Tibial nerve (tissue), 4 donors: Measurements from ENCODE around the gene CNTN5. TPM values are rescaled to one million over a fixed set of nuclear protein-coding genes. Genes with fewer than 3 reads are reported as not detected.

Experiments
- DNase-seq, 2 donors: peaks; one replicate each; pipeline ENCODE4 v3.0.0-alpha.2; 2019; ENCODE audit warnings: low spot score in 2 of 2
- H3K27ac ChIP-seq, 4 donors: fragments of 200-600 bp; sonication (generic) in 3 of 4; one replicate each; pipeline ENCODE4 v1.5.1; 2017 to 2019; ENCODE audit warnings: mild to moderate bottlenecking in 1 of 4
- H3K27me3 ChIP-seq, 2 donors: fragments of 200-600 bp; sonication (generic) in 1 of 2; one replicate each; pipeline versions ENCODE4 v1.5.1 to v1.6.0; 2017 to 2019
- H3K36me3 ChIP-seq, 3 donors: fragments of 200-600 bp; sonication (generic); one replicate each; pipeline ENCODE4 v1.5.1; 2018 to 2019
- H3K4me1 ChIP-seq, 4 donors: fragments of 200-600 bp; sonication (generic) in 3 of 4; one replicate each; pipeline ENCODE4 v1.5.1; 2017 to 2019
- H3K4me3 ChIP-seq, 4 donors: fragments of 200-600 bp; sonication (generic) in 3 of 4; one replicate each; pipeline ENCODE4 v1.5.1; 2017 to 2019; ENCODE audit warnings: mild to moderate bottlenecking in 1 of 4, moderate library complexity in 1 of 4
- H3K9me3 ChIP-seq, 4 donors: fragments of 200-600 bp; sonication (generic) in 3 of 4; one replicate each; pipeline ENCODE4 v1.5.1; 2017 to 2019
- EP300 ChIP-seq, 2 donors: sonication (generic); formaldehyde crosslinking; IDR thresholded peaks; one replicate each; pipeline ENCODE4 v1.6.1; 2017; ENCODE audit warnings: antibody characterized with exemption in 2 of 2, mild to moderate bottlenecking in 1 of 2
- POLR2A ChIP-seq, 2 donors: fragments of 450-650 bp; IDR thresholded peaks; one replicate each; pipeline ENCODE4 v1.6.1; 2017; ENCODE audit warnings: antibody characterized with exemption in 2 of 2, mild to moderate bottlenecking in 2 of 2, moderate library complexity in 2 of 2
- WGBS, 2 donors: methylation state at CpG; one replicate each; pipeline ENCODE4 v1.1.5; 2018; 5-methylcytosine and 5-hydroxymethylcytosine counted together
- total RNA-seq, 4 donors: library from RNA; depleted of rRNA; stranded (reverse); fragments of >200 nt; gene quantifications; one replicate each; pipeline ENCODE4 v1.1.0, GENCODE V29; 2016
- TF ChIP-seq, protein P1 (sequence below), 5 experiments: fragments of 200-600 bp in 3 of 5; fragments of 450-650 bp in 2 of 5; sonication (generic) in 3 of 5; IDR thresholded peaks; one replicate each; pipeline ENCODE4 v1.5.1; 2016 to 2019; ENCODE audit warnings: antibody characterized with exemption in 5 of 5, mild to moderate bottlenecking in 3 of 5, moderate library complexity in 2 of 5

CNTN5 gene
- total RNA-seq, 4 donors from 2014 or later = under 0.01 to 0.22 TPM; not detected in 2

DNA sequence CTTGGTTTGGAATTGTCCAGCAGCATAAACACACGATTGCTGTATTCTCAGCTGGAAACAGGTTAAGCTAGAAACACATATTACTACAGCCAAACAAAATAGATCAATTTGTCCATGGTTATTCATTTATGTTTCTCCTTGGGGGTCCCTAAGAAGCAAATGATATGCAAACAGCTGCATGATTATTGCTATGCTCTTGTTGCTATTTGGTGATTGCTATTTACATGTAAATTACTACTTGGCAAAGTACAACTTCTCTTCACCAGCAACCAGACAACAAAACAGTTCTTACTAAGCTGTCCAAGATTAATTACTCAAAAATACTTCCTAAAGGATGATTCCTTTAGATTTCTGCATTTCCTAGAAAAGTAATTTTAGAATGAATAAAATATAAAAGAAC is 1098.4 kb downstream of the CNTN5 start:
- WGBS, 2 donors = 49 to 53% methylated on average over 1 of the region's 1 CpG
- H3K36me3 ChIP-seq = no peaks in the 10 kb centered on the region
- TF ChIP-seq, protein P1, sequence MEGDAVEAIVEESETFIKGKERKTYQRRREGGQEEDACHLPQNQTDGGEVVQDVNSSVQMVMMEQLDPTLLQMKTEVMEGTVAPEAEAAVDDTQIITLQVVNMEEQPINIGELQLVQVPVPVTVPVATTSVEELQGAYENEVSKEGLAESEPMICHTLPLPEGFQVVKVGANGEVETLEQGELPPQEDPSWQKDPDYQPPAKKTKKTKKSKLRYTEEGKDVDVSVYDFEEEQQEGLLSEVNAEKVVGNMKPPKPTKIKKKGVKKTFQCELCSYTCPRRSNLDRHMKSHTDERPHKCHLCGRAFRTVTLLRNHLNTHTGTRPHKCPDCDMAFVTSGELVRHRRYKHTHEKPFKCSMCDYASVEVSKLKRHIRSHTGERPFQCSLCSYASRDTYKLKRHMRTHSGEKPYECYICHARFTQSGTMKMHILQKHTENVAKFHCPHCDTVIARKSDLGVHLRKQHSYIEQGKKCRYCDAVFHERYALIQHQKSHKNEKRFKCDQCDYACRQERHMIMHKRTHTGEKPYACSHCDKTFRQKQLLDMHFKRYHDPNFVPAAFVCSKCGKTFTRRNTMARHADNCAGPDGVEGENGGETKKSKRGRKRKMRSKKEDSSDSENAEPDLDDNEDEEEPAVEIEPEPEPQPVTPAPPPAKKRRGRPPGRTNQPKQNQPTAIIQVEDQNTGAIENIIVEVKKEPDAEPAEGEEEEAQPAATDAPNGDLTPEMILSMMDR (IDR thresholded peaks at IDR 0.05) = no peak
- TF ChIP-seq POLR2A (IDR thresholded peaks at IDR 0.05) (no peak), EP300 (IDR thresholded peaks at IDR 0.05) (no peak)

DNA sequence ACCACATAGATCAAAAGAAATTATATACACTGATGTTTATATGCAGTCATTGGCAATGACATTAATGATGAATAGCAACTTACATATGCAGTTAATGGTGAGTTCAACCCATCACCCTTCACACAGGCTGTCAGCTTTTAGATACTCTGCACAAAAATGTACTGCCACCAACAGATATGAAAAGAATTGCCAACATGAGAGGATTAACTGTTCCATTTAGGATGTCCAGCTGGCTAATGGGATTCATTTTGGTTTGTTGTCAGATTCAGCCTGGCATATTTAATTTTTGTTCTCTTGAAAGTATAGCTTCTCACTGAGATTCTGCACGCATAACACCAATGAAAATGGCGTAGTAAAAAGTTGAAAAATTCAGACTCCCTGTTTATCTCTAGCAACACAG is 1112.4 kb downstream of the CNTN5 start:
- Histone ChIP-seq H3K27me3 (no peaks in the 10 kb centered on the region), H3K4me3 (no peak overlapping the region), H3K27ac (no peak overlapping the region), H3K4me1 (no peaks in the 10 kb centered on the region), H3K9me3 (no peaks in the 10 kb centered on the region), H3K36me3 (no peaks in the 10 kb centered on the region)
- TF ChIP-seq POLR2A (IDR thresholded peaks at IDR 0.05) = no peak
- no peak for TF ChIP-seq EP300 (IDR thresholded peaks at IDR 0.05)
- TF ChIP-seq, protein P1 (IDR thresholded peaks at IDR 0.05) = no peak
- DNase-seq = no peak
- 98 to 99% methylated on average over 2 of the region's 2 CpGs for WGBS, 2 donors

More for the DNA sequence above, 1098.4 kb downstream of the CNTN5 start:
- Histone ChIP-seq H3K27me3 (no peaks in the 10 kb centered on the region), H3K27ac (no peak overlapping the region), H3K4me1 (no peaks in the 10 kb centered on the region), H3K4me3 (no peak overlapping the region), H3K9me3 (no peaks in the 10 kb centered on the region)
- no peak for DNase-seq

DNA sequence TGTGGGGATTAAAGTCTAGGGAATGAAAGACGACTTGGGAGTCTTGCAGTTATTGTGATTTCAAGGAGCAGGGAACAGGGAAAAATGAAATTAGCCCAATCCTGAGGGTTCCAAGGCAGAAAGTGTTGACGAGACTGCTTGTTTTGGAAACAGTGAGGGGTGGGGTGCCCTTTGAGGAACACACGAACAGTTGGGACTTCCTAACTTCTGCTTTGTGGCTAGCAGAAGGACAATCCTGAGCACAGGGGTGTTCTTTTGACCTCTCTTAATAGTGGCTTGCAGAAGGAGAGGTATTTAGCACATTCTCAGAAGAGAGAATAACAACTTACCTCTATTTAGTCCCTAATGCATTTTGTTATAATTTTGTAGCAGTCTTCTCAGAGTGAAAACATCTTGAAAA is 1120.5 kb downstream of the CNTN5 start:
- whole genome bisulfite sequencing, 2 donors = 52 to 67% methylated on average over 3 of the region's 3 CpGs
- Histone ChIP-seq H3K27me3 (no peaks in the 10 kb centered on the region), H3K9me3 (no peaks in the 10 kb centered on the region), H3K4me1 (no peaks in the 10 kb centered on the region), H3K36me3 (no peaks in the 10 kb centered on the region), H3K27ac (no peak overlapping the region), H3K4me3 (no peak overlapping the region)
- TF ChIP-seq EP300 (IDR thresholded peaks at IDR 0.05) (no peak), POLR2A (IDR thresholded peaks at IDR 0.05) (no peak)
- TF ChIP-seq, protein P1 (IDR thresholded peaks at IDR 0.05) = no peak
- no peak for DNase-seq

DNA sequence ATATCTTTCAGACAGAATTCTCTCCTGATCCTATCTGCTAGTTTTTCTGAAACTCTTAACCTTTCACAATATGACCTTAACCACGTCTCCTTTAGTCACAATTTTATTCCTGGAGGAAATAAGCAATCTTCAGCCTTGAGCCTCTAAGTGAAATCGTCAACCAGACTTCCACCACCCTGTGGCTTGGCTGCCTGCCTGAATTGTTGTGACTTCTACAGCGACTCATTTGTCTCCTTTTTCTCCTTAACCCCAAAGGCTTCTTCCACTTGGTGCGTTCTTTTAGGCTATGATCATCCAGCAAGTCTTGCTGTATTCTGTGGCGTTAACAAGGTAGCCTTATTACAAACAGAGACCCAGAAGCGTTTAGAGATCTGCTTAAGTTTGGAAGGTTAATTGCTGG is 1131.2 kb downstream of the CNTN5 start:
- TF ChIP-seq, protein P1 (IDR thresholded peaks at IDR 0.05) = no peak
- TF ChIP-seq EP300 (IDR thresholded peaks at IDR 0.05) = no peak
- no peak for TF ChIP-seq POLR2A (IDR thresholded peaks at IDR 0.05)
- peaks cover 0 to 6% (median 0%) of the 10 kb centered on the region in 4 donors for H3K9me3 ChIP-seq
- H3K27me3 ChIP-seq = no peaks in the 10 kb centered on the region
- no peak overlapping the region for H3K4me3 ChIP-seq
- WGBS, 2 donors = 29 to 39% methylated on average over 6 of the region's 6 CpGs
- H3K36me3 ChIP-seq = no peaks in the 10 kb centered on the region
- DNase-seq = no peak
- no peaks in the 10 kb centered on the region for H3K4me1 ChIP-seq
- no peak overlapping the region for H3K27ac ChIP-seq

DNA sequence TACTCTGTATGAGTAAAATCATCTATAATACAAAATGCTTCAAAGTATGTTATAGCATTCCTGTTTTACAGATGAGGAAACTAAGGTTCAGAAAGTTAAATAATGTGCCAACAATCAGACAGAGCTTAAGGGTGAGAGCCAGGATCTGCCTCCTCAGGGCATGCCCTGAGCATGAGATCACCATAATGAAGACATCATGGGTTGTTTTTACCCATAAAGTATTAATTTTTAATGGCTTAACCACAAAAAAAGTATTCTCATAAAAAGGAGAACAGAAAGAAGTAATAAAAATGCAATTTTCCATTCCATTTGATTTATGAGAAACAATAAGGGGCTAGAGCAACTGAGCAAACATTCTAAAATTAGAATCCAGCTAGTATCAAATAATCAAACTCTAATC is 1132.0 kb downstream of the CNTN5 start:
- Histone ChIP-seq H3K9me3 (peaks cover 0 to 6% (median 0%) of the 10 kb centered on the region in 4 donors), H3K36me3 (no peaks in the 10 kb centered on the region), H3K27me3 (no peaks in the 10 kb centered on the region), H3K4me3 (no peak overlapping the region), H3K4me1 (no peaks in the 10 kb centered on the region), H3K27ac (no peak overlapping the region)
- DNase-seq = no peak
- TF ChIP-seq EP300 (IDR thresholded peaks at IDR 0.05) (no peak), POLR2A (IDR thresholded peaks at IDR 0.05) (no peak)
- TF ChIP-seq, protein P1 (IDR thresholded peaks at IDR 0.05) = no peak
